Sigmoid colon (tissue), 4 donors: Measurements from ENCODE around the gene ALG2.

Source experiments
- CTCF ChIP-seq, 4 experiments: fragments of 450-650 bp in 3 of 4; fragments of 200-600 bp in 1 of 4; IDR thresholded peaks; one replicate each; pipeline ENCODE4 v1.5.1; 2016 to 2019; ENCODE audit warnings: antibody characterized with exemption in 4 of 4, mild to moderate bottlenecking in 3 of 4, moderate library complexity in 2 of 4
- EP300 ChIP-seq, 4 donors: sonication (generic); formaldehyde crosslinking; IDR thresholded peaks; one replicate each; pipeline ENCODE4 v1.6.1; 2017; ENCODE audit warnings: antibody characterized with exemption in 4 of 4
- POLR2A ChIP-seq, 2 donors: fragments of 450-650 bp; IDR thresholded peaks; one replicate each; pipeline ENCODE4 v1.6.1; 2016; ENCODE audit warnings: antibody characterized with exemption in 2 of 2, mild to moderate bottlenecking in 2 of 2, moderate library complexity in 2 of 2

DNA sequence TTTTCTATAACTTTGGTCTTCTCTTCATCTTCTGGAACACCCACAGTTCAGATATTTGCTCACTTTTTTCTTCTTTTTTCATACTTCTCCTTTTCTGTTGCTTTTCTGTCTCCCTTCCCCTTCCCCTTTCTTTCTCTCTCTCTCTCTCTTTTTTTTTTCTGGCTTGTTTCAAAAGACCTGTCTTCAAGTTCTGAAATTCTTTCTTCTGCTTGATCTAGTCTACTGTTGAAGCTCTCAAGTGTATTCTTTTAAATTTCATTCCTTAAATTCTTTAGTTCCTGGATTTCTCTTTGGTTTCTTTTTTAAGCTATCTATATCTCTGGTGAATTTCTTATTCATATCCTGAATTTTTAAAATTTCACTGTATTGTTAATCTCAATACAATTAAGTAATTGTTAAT, 11.2 kb downstream of the ALG2 start:
- TF ChIP-seq CTCF (IDR thresholded peaks at IDR 0.05), result no peak
- TF ChIP-seq EP300 (IDR thresholded peaks at IDR 0.05), result no peak
- TF ChIP-seq POLR2A (IDR thresholded peaks at IDR 0.05), result no peak
